ENCODE results near the gene COQ8B. TPM values are rescaled to one million over a fixed set of nuclear protein-coding genes. Genes with fewer than 3 reads are reported as not detected.

The COQ8B gene
- total RNA-seq, 4 donors from 2014 or later, result 32.4 to 92.8 (median 41.9) TPM

GRCh38 chr19:40750874-40751537 is 34.3 kb upstream of the COQ8B start, which contains the start of gene SNRPA:
Gene SNRPA (plus strand): TSS chr19:40751203. CDS start chr19:40751409, 206 bp downstream.
- Histone ChIP-seq H3K36me3 (peaks cover 0 to 5% (median 0%) of the 10 kb centered on the region in 3 donors), H3K27me3 (no peaks in the 10 kb centered on the region), H3K4me3 (peak within 1 kb of the TSS; percentile 61 to 79 (median 70)), H3K27ac (peak within 1 kb of the TSS; percentile 92 to 97 (median 93)), H3K4me1 (peaks cover 0 to 46% (median 28%) of the 10 kb centered on the region in 4 donors), H3K9me3 (no peaks in the 10 kb centered on the region)
- peak; percentile 97 to 99 (median 98) for DNase-seq
- TF ChIP-seq CTCF (IDR thresholded peaks at IDR 0.05) (no peak), POLR2A (IDR thresholded peaks at IDR 0.05) (peak; percentile 85 to 96)

- TF ChIP-seq CTCF (IDR thresholded peaks at IDR 0.05) (peak in 1 of 6 experiments; percentile 13), POLR2A (IDR thresholded peaks at IDR 0.05) (peak; percentile 41 to 78)
- Histone ChIP-seq H3K9me3 (no peaks in the 10 kb centered on the region), H3K4me1 (peaks cover 0 to 40% (median 24%) of the 10 kb centered on the region in 4 donors), H3K4me3 (peak within 1 kb of the TSS; percentile 61 to 79 (median 70)), H3K27ac (peak within 1 kb of the TSS; percentile 92 to 97 (median 93)), H3K27me3 (no peaks in the 10 kb centered on the region), H3K36me3 (peaks cover 0 to 2% (median 0%) of the 10 kb centered on the region in 3 donors)
- peak; percentile 99 to 100 (median 99) for DNase-seq
These were observed 33.6 kb upstream of the COQ8B start, which contains the start of gene ACTMAP for GRCh38 chr19:40750058-40750873. Gene ACTMAP (minus strand): TSS chr19:40750477. CDS start chr19:40749803, 674 bp downstream.

GRCh38 chr19:40747536-40747935 is 30.9 kb upstream of the COQ8B start:
- H3K27ac ChIP-seq, result no peak overlapping the region
- DNase-seq, result no peak

DNA sequence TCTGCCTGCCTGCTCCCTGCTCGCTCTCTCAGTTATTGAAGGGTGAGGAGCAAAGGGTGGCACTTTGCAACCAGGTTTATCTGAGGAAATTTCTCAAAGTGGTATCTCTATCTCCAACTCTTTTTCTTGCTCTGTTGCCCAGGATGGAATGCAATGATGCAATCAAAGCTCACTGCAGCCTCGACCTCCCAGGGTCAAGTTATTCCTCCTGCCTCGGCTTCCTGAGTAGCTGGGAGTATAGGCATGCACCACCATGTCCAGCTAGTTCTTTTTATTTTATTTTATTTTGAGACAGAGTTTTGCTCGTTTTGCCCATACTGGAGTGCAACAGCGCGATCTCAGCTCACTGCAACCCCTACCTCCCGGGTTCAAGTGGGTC is 28.7 kb upstream of the COQ8B start:
- Histone ChIP-seq H3K36me3 (peaks cover 0 to 2% (median 0%) of the 10 kb centered on the region in 3 donors), H3K9me3 (no peaks in the 10 kb centered on the region), H3K27ac (no peak overlapping the region), H3K4me1 (peaks cover 0 to 14% (median 3%) of the 10 kb centered on the region in 4 donors), H3K4me3 (no peak overlapping the region), H3K27me3 (no peaks in the 10 kb centered on the region)
- TF ChIP-seq POLR2A (IDR thresholded peaks at IDR 0.05) (no peak), CTCF (IDR thresholded peaks at IDR 0.05) (no peak)
- no peak for DNase-seq

More at GRCh38 chr19:40747536-40747935, 30.9 kb upstream of the COQ8B start:
- H3K9me3 ChIP-seq, result no peaks in the 10 kb centered on the region
- no peaks in the 10 kb centered on the region for H3K27me3 ChIP-seq
- no peaks in the 10 kb centered on the region for H3K36me3 ChIP-seq
- H3K4me1 ChIP-seq, result peaks cover 0 to 17% (median 4%) of the 10 kb centered on the region in 4 donors
- no peak overlapping the region for H3K4me3 ChIP-seq
- TF ChIP-seq POLR2A (IDR thresholded peaks at IDR 0.05) (no peak), CTCF (IDR thresholded peaks at IDR 0.05) (no peak)

DNA sequence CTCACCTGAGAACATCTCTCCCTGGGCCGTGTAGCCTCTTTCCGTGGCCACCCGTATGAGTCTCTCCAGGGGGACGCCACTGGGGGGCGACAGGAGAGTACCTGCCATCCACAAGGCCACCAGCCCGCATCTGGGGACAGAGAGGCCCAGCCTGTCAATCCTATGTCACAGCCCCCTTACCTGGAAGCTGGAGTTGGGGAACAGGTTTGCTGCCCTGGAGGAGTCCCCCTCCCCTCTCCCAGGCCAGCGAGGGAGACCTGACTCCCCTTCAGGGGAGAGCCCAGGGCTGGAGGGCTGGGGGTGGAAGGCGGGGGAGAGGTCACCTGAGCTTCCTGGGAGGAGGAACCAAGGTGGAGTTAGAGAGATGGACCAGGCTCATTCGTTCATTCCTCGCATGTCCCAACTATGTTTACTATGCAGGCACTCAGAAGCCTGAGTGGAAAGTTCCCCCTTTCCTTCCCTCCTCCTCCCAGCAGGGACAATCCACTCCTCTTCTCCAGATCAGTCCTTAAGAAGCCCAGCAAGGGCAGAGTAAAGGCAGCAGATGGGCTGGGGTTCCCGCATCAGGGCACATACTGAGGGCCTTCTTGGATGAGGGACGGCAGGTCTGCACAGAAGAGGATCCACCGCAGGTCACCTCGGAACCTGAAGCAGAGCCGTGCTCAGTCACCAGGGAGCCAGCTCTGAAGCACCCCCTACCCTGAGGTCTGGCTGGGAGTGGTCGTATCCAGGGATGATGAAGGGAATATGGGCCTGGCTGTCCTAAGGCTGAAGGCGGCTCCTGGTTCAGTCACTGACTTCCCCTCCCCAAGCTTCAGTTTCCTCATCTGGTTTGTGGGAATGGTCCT is 28.1 kb upstream of the COQ8B start:
- H3K4me3 ChIP-seq, result no peak overlapping the region
- no peaks in the 10 kb centered on the region for H3K27me3 ChIP-seq
- no peak for DNase-seq
- H3K9me3 ChIP-seq, result no peaks in the 10 kb centered on the region
- H3K36me3 ChIP-seq, result peaks cover 0 to 8% (median 0%) of the 10 kb centered on the region in 3 donors
- H3K4me1 ChIP-seq, result peaks cover 0 to 13% (median 2%) of the 10 kb centered on the region in 4 donors
- H3K27ac ChIP-seq, result no peak overlapping the region
- TF ChIP-seq POLR2A (IDR thresholded peaks at IDR 0.05), result no peak
- no peak for TF ChIP-seq CTCF (IDR thresholded peaks at IDR 0.05)
